GM20431 (cell line): ENCODE measurements around the gene CHN2.

ENCODE experiments used
- in situ Hi-C: fragments of 300-500 bp; cut with MseI, MboI; formaldehyde crosslinking; loops from one replicate; pipeline ENCODE4 v1.15.0; 2020; ENCODE audit warnings: low sequenced_read_pairs; ENCODE audit not compliant: unreplicated experiment

The CHN2 gene

GRCh38 chr7:29447828-29448227 is 253.3 kb downstream of the CHN2 start:
- in situ Hi-C loops, result no loop called here

- in situ Hi-C loops, result no loop called here
These were observed 255.1 kb downstream of the CHN2 start for GRCh38 chr7:29449569-29450260.

- in situ Hi-C loops, result no loop called here
These were observed 258.4 kb downstream of the CHN2 start for GRCh38 chr7:29453021-29453420.

- in situ Hi-C loops, result no loop called here
These were observed 259.9 kb downstream of the CHN2 start for GRCh38 chr7:29454464-29454863.

- in situ Hi-C loops, result no loop called here
These were observed 260.4 kb downstream of the CHN2 start for GRCh38 chr7:29454899-29455451.

- in situ Hi-C loops, result no loop called here
These were observed 262.6 kb downstream of the CHN2 start for GRCh38 chr7:29457141-29457561.

GRCh38 chr7:29457565-29458011 is 263.0 kb downstream of the CHN2 start:
- in situ Hi-C loops, result no loop called here

GRCh38 chr7:29458933-29459332 is 264.4 kb downstream of the CHN2 start:
- in situ Hi-C loops, result no loop called here

GRCh38 chr7:29459589-29459988 is 265.0 kb downstream of the CHN2 start:
- in situ Hi-C loops, result no loop called here

- in situ Hi-C loops, result no loop called here
These were observed 267.4 kb downstream of the CHN2 start for GRCh38 chr7:29461996-29462395.

GRCh38 chr7:29463504-29464158 is 269.1 kb downstream of the CHN2 start:
- in situ Hi-C loops, result no loop called here

- in situ Hi-C loops, result no loop called here
These were observed 270.2 kb downstream of the CHN2 start for GRCh38 chr7:29464753-29465152.

GRCh38 chr7:29467193-29467926 is 272.8 kb downstream of the CHN2 start:
- in situ Hi-C loops, result no loop called here

- in situ Hi-C loops, result no loop called here
These were observed 273.6 kb downstream of the CHN2 start for GRCh38 chr7:29468196-29468595.

- in situ Hi-C loops, result no loop called here
These were observed 274.7 kb downstream of the CHN2 start for GRCh38 chr7:29469281-29469680.

- in situ Hi-C loops, result no loop called here
These were observed 275.5 kb downstream of the CHN2 start for GRCh38 chr7:29469976-29470557.

GRCh38 chr7:29471444-29472138 is 277.0 kb downstream of the CHN2 start:
- in situ Hi-C loops, result no loop called here

GRCh38 chr7:29476916-29477315 is 282.3 kb downstream of the CHN2 start:
- in situ Hi-C loops, result no loop called here

- in situ Hi-C loops, result no loop called here
These were observed 283.7 kb downstream of the CHN2 start for GRCh38 chr7:29478226-29478625.

GRCh38 chr7:29478687-29479240 is 284.2 kb downstream of the CHN2 start:
- in situ Hi-C loops, result no loop called here
